Muscle of leg (tissue), 11 donors: Measurements from ENCODE around the gene VAV2. TPM values are rescaled to one million over a fixed set of nuclear protein-coding genes. Genes with fewer than 3 reads are reported as not detected.

Source experiments
- DNase-seq: peaks from one replicate; pipeline ENCODE4 v3.0.0; 2013
- H3K27ac ChIP-seq: one replicate; pipeline ENCODE4 v1.5.1; 2013; ENCODE audit warnings: mild to moderate bottlenecking, low read length, control low read depth
- H3K27me3 ChIP-seq: one replicate; pipeline ENCODE4 v1.6.1; 2013; ENCODE audit warnings: low read length; ENCODE audit not compliant: control insufficient read depth, insufficient read depth
- H3K36me3 ChIP-seq: one replicate; pipeline ENCODE4 v1.6.1; 2013; ENCODE audit warnings: low read length; ENCODE audit not compliant: control insufficient read depth, insufficient read depth
- H3K4me1 ChIP-seq: one replicate; pipeline ENCODE4 v1.6.1; 2013; ENCODE audit warnings: low read length; ENCODE audit not compliant: control insufficient read depth, insufficient read depth
- H3K4me3 ChIP-seq: one replicate; pipeline ENCODE4 v1.5.1; 2013; ENCODE audit warnings: low read length, control low read depth
- H3K9me3 ChIP-seq: replicated peaks from 2 replicates; pipeline ENCODE4 v1.6.1; 2013; ENCODE audit warnings: low read depth, low read length; ENCODE audit not compliant: control insufficient read depth
- WGBS: methylation state at CpG from one replicate; pipeline ENCODE4 v1.1.5; 2013; ENCODE audit warnings: missing lambda C conversion rate; ENCODE audit not compliant: insufficient coverage; 5-methylcytosine and 5-hydroxymethylcytosine counted together
- polyA plus RNA-seq, 8 donors: library from polyadenylated mRNA; unstranded; fragments of 120-200 nt; gene quantifications; one replicate each; pipeline versions ENCODE4 v1.2.1 to v1.2.3, GENCODE V29; 2013; ENCODE audit warnings: inconsistent platforms in 1 of 8, low replicate concordance in 1 of 8; ENCODE audit not compliant: insufficient read length in 8 of 8, insufficient read depth in 1 of 8
- total RNA-seq: library from RNA; stranded (reverse); fragments of 120-200 nt; gene quantifications from one replicate; pipeline ENCODE4 v1.2.4, GENCODE V29; 2013

The VAV2 gene
- total and polyA plus RNA-seq, 9 donors: 7.4 to 19.1 (median 16.0) TPM

DNA sequence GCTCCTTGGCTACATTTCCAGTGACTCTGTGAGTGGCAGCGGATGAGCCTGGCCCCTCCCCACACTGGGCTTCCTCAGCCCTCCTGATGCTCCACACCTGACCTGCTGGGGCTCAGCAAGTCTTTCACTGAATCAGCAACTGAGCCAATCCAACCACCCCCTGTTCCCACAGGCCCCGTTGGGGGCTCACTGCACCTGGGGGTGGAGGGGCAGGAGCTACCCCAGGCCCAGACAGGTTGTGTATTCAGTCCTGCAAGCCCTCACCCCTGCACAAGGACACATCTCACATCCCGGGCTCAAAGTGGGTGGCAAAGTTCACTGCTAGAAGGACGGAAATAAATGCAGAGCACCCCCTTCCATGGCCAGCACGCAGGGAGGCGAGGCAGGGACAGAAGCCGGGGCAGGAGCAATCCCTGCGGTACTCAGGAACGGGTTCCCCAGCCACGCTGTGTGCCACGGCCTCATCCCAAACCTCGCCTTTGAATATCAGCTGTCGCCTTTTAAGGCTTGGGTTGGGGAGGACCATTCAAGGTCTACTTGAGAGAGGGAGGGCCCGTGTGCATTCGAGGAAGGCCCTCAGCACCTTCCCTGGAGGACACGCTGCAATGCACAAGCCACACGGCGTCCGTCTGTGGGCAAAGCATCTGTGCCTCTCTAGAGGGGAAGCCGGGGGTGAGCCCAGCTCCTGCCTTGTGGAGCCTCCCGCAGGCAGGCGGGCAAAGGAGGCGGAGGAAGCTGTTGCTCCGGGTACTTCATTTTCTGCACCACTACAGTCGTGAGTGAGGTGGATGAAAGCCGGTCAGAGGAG, 179.0 kb downstream of the VAV2 start:
- no peak overlapping the region for H3K27ac ChIP-seq
- H3K4me3 ChIP-seq: no peak overlapping the region
- DNase-seq: no peak
- H3K4me1 ChIP-seq: peaks cover 13% of the 10 kb centered on the region
- 90% methylated on average over 21 of the region's 26 CpGs for WGBS
- no peaks in the 10 kb centered on the region for H3K27me3 ChIP-seq
- H3K36me3 ChIP-seq: peaks cover 23% of the 10 kb centered on the region
- H3K9me3 ChIP-seq: no peaks in the 10 kb centered on the region

- Histone ChIP-seq H3K27ac (no peak overlapping the region), H3K4me1 (peaks cover 13% of the 10 kb centered on the region), H3K36me3 (peaks cover 26% of the 10 kb centered on the region), H3K4me3 (no peak overlapping the region), H3K27me3 (no peaks in the 10 kb centered on the region), H3K9me3 (no peaks in the 10 kb centered on the region)
- no peak for DNase-seq
- WGBS: 89% methylated on average over 23 of the region's 28 CpGs
Measured at GRCh38 chr9:133812077-133812868, 179.9 kb downstream of the VAV2 start.

DNA sequence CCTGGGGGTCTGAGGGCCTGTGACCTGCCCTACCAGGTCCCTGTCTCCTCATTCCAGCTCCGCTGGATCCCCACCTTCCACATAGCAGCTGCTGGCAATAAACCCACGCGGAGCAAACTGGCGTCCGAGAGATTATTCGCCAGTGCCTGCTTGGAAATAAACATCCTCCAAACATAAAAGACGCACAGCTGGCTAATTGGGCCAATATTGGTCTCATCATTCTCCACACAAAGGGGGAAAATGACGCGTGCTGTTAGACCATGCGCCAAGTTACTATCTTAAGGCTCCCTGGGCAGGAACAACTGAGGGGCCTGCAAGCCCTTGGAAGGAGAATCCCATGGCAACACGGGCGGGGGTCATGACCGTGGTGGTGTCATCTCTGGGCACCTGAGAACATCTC, 180.7 kb downstream of the VAV2 start:
- Histone ChIP-seq H3K27ac (no peak overlapping the region), H3K4me1 (peaks cover 13% of the 10 kb centered on the region), H3K27me3 (no peaks in the 10 kb centered on the region), H3K36me3 (peaks cover 32% of the 10 kb centered on the region), H3K4me3 (no peak overlapping the region), H3K9me3 (no peaks in the 10 kb centered on the region)
- DNase-seq: no peak
- WGBS: 73% methylated on average over 10 of the region's 13 CpGs

DNA sequence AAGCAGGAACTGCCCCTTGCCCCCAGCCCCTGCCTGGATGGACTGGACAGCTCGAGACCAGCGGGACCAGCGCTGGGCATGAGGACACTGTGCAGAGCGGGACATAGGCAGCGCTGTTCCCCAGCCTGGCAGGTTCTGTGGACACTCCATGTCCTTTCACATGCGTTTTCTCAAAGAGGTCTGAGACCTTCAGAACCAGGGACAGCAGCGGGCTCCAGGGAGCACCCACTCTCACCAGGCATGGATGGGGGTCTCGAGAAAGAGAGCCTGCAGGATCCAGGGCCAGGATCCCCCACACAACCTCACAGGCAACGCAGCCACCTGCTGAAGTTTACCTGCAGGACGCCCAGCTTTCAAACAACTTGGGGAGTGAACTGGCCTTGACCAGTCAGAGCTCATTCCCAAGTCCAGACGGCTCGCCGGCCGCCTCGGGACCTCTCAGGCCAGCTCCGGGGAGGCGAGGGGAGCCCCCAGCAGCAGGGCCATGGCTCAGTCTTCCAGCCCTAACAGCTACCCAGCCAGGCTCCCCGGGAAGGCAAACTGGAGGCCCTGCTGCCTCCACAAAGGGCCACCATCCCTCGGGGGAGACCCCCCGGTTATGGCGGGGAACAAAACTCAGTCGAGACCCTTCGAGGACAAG, 181.4 kb downstream of the VAV2 start:
- no peak for DNase-seq
- no peaks in the 10 kb centered on the region for H3K9me3 ChIP-seq
- no peaks in the 10 kb centered on the region for H3K27me3 ChIP-seq
- H3K4me3 ChIP-seq: no peak overlapping the region
- peaks cover 13% of the 10 kb centered on the region for H3K4me1 ChIP-seq
- H3K36me3 ChIP-seq: peaks cover 38% of the 10 kb centered on the region
- no peak overlapping the region for H3K27ac ChIP-seq
- WGBS: 87% methylated on average over 20 of the region's 23 CpGs

GRCh38 chr9:133809335-133809734, 182.8 kb downstream of the VAV2 start:
- Histone ChIP-seq H3K27me3 (no peaks in the 10 kb centered on the region), H3K4me1 (peaks cover 8% of the 10 kb centered on the region), H3K36me3 (peaks cover 46% of the 10 kb centered on the region), H3K9me3 (no peaks in the 10 kb centered on the region), H3K4me3 (no peak overlapping the region), H3K27ac (no peak overlapping the region)
- no peak for DNase-seq
- 66% methylated on average over 6 of the region's 7 CpGs for WGBS

DNA sequence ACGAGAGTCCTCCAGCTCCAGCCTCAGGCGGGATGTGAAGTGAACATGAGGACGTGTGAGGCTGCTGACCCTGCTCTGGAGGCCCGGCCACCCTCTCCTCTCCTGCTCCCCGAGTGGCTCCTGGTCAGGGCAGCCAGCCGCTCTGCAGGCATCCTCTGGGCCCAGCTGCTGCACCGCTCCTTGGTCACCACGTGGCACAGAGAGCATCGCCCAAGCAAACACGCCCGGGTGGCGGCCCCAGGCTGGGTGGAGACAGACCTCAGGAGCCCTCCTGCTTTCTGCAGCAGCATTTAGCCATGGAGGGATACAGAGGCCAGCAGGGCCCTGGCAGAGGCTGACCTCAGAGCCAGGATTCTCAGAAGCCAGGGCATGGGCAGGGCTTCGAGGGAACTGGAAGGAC, 184.3 kb downstream of the VAV2 start:
- WGBS: 89% methylated on average over 13 of the region's 13 CpGs
- no peak overlapping the region for H3K27ac ChIP-seq
- no peak for DNase-seq
- H3K4me1 ChIP-seq: no peaks in the 10 kb centered on the region
- H3K27me3 ChIP-seq: no peaks in the 10 kb centered on the region
- H3K4me3 ChIP-seq: no peak overlapping the region
- no peaks in the 10 kb centered on the region for H3K9me3 ChIP-seq
- H3K36me3 ChIP-seq: peaks cover 43% of the 10 kb centered on the region

GRCh38 chr9:133807037-133807436, 185.1 kb downstream of the VAV2 start:
- 94% methylated on average over 11 of the region's 14 CpGs for WGBS
- H3K27ac ChIP-seq: no peak overlapping the region
- H3K27me3 ChIP-seq: no peaks in the 10 kb centered on the region
- peaks cover 49% of the 10 kb centered on the region for H3K36me3 ChIP-seq
- no peaks in the 10 kb centered on the region for H3K4me1 ChIP-seq
- H3K4me3 ChIP-seq: no peak overlapping the region
- no peak for DNase-seq
- no peaks in the 10 kb centered on the region for H3K9me3 ChIP-seq

DNA sequence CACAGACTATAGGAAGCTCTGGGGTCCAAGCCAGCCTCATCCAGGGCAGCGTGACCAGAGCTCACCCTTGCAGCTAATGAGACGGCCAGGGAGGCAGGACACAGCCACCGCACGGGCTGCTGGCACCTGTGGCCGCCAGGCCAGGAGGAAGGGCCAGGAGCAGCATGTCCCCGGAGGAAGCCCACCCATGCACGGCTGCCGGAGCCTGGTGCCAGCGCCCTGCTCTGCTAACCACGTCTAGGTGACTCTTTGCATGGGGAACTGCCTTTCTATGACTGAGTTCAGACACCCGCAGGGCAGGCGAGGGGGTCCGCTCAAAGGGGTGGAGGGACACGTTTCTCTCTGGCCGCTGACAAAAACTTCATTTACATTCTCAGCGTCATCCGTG, 185.5 kb downstream of the VAV2 start:
- WGBS: 92% methylated on average over 17 of the region's 17 CpGs
- Histone ChIP-seq H3K4me1 (no peaks in the 10 kb centered on the region), H3K4me3 (no peak overlapping the region), H3K9me3 (no peaks in the 10 kb centered on the region), H3K27me3 (no peaks in the 10 kb centered on the region), H3K36me3 (peaks cover 49% of the 10 kb centered on the region), H3K27ac (no peak overlapping the region)
- no peak for DNase-seq

- no peak overlapping the region for H3K27ac ChIP-seq
- 94% methylated on average over 20 of the region's 32 CpGs for WGBS
Measured at GRCh38 chr9:133805876-133806622, 186.1 kb downstream of the VAV2 start.

More at GRCh38 chr9:133805876-133806622, 186.1 kb downstream of the VAV2 start:
- no peaks in the 10 kb centered on the region for H3K9me3 ChIP-seq
- H3K4me1 ChIP-seq: no peaks in the 10 kb centered on the region
- DNase-seq: no peak
- peaks cover 51% of the 10 kb centered on the region for H3K36me3 ChIP-seq
- no peak overlapping the region for H3K4me3 ChIP-seq
- H3K27me3 ChIP-seq: no peaks in the 10 kb centered on the region
